NCI-H510A (cell line): ENCODE results near the gene ANXA2.
"Not testable (repeated sequence)": the region's sequence is repeated elsewhere in the genome, so short reads cannot be mapped to it uniquely, and the experiment has no call there.

ENCODE experiments used
- DNase-seq: peaks from one replicate; lab custom pipeline; 2025; lab: John Stamatoyannopoulos, UW

ANXA2 gene

DNA sequence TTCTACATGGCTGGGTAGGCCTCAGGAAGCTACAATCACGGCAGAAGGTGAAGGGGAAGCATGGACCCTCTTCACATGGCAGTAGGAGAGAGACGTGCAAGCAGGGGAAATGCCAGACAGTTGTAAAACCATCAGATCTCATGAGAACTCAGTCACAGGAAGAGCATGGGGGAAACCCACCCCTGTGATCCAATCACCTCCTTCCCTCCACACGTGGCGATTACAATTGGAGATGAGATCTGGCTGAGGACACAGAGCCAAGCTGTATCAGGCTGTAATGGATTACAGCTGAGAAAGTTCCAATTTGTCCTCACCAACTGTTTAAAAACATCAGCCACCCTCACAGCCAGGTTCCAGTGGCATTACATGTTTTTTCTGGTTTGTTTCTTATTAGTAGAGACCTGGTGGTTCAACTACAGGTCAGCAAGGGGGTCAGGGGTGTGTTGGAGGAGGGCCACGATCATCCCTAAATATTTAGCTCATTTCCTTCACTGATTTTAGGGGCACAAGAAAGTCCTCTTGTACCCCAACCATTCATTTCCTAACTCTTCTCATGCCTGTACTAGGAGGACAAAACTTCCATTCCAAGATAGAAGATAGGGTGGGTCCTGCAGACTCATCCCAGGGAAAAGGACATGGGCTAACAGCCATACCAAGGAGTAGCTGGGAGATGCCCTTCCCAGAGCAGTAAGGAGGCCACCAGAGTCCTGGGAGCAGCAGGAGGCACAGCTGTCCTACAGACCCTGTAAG, 54.4 kb downstream of the ANXA2 start:
- DNase-seq = no peak

DNA sequence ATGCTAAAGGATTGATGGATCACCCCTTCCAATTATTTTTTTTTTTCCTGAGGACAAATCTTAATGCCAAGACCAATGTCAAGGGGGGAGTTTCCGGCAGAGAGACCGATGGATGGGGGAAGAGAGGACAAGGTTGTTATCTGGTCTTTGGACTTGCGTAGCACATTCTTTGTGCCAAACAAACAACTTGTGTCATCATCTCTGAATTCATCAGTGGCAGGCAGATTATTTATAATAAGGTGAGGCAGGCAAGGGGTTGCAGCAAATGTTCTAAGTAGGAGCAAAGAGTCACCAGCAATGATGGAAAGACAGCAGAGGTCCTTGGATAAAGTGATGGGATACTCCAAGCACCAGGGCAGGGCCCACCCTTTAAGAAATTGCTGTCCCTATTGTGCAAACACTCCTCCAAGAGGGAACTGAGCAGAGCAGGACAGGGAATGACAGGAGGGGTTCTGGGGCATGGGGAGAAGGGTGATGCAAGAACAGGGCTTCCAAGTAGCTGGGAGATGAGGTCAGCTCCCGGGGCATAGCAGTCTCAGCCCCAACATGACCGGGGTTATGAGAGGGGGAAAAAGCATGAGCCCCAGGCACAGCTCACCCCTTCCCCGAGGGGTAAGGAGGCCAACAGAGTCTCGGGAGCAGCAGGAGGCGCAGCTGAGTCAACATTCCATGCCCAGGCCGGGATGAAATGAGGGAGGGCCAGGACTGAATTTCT, 57.4 kb downstream of the ANXA2 start:
- DNase-seq = no peak

DNA sequence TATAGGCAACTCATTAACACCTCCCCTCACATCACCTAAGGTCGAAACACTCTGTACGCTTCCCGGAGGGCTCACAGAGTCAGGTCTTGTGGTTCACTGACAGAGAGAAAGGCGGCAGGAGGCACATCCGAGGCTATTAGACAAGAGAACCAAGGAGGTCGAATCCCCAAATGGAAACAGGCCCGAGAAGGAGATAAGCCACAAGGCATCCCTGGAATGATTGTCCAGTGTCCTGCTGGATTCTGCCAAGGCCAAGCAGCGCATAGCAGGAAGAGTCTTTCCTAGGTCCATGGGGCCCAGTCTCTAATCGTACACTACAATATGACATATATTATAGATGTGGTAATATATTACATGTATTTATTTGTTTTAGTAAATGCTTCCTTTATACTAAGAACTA, 58.5 kb downstream of the ANXA2 start:
- no peak for DNase-seq

DNA sequence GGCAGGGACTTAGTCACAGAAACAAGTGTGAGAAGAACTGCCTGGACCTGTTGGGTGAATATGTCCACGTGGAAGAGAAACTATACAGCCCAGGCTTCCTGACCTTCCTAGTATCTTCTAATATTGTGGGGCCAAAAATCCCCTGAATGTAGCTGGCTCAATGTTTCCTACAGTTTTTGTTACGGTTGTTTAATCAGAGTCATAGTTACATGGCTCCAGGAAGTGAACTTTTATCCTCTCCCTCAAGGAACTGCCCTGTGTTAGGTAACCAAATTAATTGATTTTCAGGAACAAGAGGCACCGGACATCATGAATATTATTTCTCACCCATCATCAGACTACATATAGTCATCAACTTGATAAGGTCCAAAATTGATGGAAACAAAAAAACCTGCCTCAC, 59.0 kb downstream of the ANXA2 start:
- no peak for DNase-seq

DNA sequence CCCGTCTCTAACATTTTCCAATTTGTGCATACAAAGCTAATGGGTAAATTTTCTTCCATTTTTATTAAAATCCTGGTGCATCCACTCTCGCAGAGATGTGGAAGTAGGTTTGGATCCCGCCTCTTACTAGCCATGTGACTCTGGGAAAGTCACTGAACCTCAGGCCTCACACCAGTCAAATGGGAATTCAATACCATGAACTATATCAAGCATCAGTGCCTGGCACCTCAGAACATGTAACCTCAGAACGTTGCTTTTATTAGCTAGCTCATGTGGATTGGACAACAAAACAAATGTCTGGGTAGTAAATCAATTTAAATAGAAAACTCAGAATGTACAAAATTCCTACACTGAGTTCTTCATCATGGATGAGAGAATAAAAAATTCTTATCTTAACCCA, 60.7 kb downstream of the ANXA2 start:
- DNase-seq = no peak

DNA sequence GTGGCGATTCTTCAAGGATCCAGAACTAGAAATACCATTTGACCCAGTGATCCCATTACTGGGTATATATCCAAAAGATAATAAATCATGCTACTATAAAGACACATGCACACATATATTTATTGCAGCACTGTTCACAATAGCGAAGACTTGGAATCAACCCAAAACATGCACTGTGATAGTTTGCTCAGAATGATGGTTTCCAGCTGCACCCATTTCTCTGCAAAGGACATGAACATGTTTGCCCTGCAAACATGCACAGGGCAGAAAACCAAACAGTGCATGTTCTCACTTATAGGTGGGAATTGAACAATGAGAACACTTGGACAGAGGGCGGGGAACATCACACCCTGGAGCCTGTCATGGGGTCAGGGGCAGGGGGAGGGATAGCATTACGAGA, 62.5 kb downstream of the ANXA2 start:
- DNase-seq = not testable (repeated sequence)

DNA sequence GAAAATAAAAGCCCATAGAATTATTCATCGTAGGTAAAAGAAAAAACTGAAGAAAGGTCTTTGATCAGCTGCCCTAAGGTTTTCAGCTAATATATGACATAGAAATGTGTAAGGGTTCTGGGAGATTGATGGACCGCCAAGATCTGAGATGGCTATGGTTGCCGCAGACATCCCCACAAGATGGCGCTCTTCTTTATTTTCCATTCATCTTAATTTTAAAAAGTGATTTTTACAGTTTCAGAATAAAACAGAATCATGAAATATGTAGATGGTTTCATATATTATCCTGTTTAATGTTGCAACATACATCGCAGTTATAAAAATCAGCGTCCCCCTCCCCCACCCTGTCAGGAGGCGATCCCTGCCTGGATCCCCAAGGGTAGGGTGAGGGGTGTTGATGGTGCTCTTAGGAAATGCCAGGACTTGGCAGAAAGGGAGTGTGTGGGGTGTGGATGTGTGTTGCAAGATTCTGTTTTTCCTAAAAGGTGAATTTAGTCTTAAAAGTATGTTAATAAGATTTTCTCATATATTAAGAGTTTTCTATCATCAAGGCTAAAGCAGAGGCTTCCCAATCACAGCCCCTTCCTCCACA, 68.8 kb downstream of the ANXA2 start:
- DNase-seq = no peak

DNA sequence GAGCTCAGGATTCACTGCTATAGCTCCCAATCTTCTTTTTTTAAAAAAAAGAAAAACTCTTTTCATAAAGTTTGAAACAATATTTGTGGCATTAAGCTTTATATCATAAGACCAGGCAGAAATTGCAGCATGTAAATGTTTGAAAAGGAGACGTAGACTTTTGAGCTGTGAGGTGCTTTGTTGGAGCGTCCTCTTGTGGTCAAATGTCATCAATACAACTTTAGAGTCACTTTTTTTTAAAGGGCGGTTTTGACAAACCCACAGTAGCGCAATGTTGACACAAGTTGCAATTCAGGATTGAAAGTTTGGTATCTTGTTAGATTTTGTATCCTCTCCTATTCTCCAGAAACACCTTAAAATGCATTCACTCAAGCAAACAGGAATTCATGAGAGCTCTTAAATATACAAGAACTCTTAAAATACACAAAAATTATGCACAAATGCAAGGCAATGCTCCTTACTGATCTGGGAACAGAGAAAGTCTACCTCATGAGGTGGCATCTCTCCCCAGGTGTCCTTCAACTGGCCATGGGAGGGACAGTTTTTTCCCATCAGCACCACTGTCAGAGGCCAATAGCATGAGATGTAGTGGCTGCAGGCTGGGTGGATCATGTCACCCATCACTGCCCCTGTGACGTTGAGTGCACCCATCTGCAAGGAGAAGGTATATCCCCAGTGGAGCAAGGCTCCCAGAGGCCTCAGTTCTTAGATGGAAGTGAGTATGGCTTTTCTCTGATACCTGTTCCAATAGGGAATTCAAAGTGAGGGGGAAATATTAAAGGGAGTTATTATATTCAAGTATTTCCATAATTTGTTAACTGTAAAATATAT, 70.7 kb downstream of the ANXA2 start:
- DNase-seq = no peak

DNA sequence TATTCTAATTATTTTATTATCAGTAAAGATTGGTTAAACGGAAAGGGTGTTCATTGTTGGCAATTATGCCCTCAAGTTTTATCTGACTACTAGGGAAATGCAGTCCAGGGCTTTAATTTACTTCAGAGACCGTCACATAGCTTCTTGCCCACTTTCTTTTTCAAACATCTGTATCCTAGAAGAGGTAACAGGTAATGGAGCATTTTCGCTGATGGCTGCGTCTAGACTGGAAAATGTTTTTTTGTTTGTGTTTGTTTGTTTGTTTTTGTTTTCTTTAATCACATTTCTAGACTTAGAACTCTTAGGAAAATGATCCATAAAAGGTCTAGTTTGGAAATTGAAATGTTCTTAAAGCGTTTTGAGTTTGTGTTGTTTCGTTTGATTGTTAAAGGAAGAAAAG, 71.4 kb downstream of the ANXA2 start:
- DNase-seq = no peak

DNA sequence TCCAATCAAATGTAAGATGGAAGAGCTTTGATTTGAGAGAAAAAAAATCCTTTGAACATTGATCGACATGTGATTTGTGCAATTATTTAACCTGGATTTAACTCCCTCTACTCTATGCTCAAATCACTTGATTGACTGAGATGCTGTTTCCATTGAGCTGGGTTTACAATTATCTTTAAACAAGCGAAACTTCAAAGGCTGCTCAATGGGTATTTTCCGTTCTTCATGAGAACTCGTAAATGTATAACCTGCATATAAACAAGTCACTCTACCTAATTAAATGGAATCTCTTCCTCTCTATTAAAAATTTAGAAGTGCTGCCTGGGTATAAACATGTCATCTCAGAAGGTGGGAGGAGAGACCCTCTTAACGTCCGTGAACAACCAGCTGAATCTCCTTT, 71.9 kb downstream of the ANXA2 start:
- no peak for DNase-seq

DNA sequence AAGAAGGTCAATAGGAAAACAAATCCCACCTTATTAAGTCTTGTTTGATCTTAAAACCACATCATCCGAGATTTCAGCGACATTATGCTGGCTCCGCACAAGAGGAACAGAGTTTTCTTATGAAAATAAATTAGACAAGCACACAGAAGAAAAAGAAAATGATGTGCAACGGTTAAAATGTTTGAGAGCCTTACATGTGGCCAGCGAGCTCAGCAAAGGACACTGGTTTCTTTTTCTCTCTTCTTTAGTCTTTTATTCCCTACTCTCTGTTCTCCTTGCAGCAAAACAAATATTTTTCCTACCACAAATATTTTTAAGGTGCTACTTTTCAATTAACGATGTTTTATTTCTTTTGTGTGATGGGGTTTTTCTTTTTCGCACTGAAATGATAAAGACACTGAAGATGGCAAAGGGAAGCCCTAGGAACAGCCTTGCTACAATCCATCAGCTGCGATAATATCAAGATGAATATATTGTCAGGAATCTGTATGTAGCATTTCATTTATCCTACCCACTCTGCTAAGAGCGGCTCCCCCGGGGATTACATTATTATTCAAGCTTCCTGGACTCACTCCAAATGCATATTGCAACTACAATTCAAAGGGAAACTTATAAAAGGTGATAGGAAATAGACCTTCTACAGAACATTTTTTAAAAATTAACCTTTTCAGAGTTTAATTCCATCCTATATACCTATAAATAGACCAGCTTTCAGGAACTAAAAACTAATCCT, 72.9 kb downstream of the ANXA2 start:
- no peak for DNase-seq

DNA sequence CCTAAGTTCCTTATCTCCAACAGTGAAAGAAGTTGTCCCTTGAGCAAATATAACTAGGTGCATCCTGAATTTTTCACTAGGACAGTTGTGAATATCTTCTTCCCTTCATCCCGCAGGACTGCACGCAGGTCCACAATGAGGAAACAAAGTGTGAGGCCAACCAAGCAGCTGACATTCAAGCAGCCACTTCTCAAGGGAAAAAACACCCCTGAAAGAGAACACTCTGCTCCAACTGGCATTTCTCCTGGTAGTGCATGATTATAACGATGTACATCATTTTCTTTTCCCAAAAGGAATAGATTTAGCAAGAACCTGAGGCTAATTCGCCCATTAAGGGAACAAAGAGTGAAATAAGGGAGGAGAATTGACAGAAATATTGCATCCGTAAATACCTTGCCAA, 74.5 kb downstream of the ANXA2 start:
- no peak for DNase-seq

DNA sequence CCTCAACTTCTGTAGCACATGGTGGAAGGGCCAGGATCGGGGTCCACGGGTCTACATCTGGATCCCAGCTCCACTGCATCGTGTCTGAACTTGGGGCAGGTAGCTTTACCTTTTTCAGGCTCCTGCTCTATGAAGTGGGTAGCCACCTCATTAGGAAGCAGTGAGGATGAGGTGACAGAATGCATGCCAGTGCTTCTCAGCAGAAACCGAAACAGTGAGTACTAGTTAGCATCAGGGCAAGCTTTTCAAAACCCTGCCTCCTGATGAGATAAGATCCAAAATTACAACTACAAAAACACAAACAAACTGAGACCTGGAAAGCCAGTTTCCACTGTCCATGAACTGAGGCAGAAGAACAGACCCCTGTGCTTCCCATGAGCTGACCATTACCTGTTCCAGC, 77.4 kb downstream of the ANXA2 start:
- DNase-seq = no peak

DNA sequence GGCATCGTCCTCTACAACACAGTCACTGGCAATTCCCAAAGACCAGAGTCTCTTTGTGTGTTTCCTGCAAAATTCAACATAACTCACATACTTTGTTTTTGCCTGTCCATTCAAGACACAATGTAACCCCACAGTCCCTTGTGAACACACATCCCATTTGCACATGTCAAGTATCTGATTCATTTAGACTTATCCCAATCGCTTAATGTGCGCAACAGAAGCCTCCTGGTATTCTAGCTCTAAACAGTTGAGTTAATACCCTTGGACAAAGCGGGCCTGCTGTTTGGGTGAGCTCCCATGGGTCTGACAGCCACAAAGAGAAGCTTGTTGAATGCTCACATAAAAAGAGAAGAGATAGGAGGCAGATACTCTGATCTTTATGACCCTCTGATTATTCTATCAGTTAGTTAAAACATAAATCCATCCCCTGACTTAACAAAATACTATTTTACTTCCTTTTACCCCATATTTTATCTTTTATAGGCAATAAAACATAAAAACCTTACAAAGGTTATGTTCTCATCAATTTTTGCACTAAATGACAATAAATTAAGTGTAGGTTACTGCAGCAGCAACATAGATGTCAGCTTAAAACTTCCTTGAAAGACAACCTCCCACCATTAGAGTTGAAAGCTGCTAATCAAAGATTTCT, 79.4 kb downstream of the ANXA2 start:
- no peak for DNase-seq

DNA sequence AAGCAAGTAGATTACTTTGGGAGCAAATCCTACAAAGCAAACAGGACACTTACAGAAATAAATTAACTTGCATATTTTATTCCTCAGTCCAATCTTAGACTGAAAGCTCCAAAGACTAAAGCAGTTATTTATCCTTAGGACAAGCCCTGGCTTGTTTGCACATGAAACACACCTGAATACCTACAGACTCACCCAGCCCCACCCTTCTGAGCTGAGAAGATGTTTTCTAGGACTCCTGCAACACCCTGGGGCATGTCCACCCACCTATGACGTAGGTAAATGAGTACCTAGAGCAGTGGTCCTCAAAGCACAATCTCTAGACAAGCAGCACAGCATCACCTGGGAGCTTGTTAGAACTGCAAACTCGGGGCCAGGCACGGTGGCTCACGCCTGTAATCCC, 80.8 kb downstream of the ANXA2 start:
- no peak for DNase-seq

DNA sequence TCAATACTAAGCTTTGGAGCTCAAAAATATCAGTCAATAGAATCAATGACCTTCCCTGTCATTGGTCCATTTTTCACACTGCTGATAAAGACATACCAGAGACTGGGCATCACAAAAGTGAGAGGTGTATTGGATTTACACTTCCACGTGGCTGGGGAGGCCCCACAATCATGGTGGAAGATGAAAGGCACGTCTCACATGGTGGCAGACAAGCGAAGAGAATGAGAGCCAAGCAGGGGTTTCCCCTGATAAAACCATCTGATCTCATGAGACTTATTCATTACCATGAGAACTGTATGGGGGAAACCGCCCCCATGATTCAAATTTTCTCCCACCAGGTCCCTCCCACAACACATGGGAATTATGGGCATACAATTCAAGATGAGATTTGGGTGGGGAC, 81.9 kb downstream of the ANXA2 start:
- no peak for DNase-seq

DNA sequence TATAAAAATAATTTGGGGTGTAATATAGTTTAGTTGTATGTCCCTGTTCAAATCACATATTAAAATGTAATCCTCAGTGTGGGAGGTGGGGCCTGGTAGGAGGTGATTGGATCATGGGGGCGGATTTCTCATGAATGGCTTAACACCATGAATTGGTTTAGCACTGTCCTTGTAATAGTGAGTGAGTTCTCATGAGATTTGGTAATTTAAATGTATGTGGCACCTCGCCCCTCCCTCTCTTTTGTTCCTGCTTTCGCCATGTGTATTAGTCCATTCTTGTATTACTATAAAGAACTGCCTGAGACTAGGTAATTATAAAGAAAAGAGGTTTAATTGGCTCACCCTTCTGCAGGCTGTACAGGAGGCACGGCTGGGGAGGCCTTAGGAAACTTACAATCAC, 83.9 kb downstream of the ANXA2 start:
- DNase-seq = no peak

DNA sequence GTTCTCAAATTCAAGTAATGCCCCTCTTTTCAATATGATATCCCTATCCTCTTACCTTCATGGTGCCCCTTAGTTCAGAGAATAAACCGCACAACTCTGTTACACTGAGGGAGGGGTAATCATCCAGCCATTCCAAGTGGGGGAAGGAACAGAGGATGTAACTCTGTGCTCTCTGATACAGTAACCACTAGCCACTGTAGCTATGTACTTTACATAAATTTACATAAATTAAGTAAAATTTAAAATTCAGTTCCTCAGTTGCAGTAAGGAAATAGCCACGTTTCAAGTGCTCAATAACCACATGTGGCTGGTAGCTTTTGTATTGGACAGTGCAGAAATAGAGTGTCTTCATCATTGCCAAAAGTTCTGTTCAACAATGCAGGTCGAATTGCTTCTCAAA, 90.8 kb downstream of the ANXA2 start:
- no peak for DNase-seq

DNA sequence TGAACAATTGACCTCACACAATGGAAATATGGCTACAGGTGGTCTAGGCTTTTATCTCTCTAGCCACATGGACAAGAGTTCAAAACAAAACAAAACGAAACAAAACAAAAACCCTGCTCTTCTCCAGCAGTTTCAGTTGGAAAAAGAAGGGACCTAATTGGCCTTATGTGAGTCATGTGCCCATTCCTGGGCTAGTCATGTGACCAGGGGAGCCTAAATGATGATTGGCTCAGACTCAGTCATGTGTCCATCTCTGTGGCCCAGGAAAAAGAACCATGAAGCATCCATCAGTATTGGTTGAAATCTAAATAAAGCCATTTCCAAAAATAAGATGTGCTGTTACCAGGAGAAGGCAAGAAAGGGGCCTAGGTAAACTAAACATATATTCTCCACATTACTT, 96.8 kb downstream of the ANXA2 start:
- no peak for DNase-seq

DNA sequence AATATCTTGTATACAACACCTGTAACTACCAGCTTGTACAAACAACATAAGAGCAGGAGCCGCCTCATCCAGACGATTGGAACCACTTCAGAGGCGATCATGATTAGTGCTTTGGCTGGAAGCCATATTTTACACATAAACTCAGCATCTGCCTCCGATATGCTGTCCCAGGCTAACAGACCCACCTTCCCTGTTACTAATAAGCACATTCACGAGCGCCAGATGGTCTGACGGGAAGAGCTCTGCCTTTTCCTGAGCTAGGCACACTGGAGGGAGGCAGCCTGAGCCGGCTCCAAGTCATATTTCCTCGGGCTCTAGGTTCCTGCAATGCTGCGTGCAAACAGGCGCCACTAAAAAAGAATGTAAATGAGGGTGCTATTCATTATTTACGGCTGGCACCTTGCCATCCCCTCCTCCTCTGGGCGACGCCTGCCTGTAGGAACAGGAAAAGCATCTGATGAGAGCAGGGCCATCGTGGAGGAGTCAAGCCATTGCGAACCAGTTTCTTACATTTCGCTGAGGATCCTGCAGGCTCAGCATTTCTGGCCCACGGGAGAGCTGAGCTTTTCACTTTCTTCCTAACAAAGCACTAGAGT, 98.2 kb downstream of the ANXA2 start:
- DNase-seq = peak; percentile 78
